ENCODE results near the gene TERB1. TPM values are rescaled to one million over a fixed set of nuclear protein-coding genes. Genes with fewer than 3 reads are reported as not detected.

Gene TERB1
- total and polyA plus RNA-seq, 2 of the 13 experiments (the other 11 are each of a cell fraction or from before 2014, with no cell fraction given), result not detected

- peak; percentile 64 for TF ChIP-seq CTCF (CRISPR knock-in tag; IDR thresholded peaks at IDR 0.05)
- no peak for TF ChIP-seq ZNF441 (CRISPR knock-in tag; IDR thresholded peaks at IDR 0.05; ENCODE audit: borderline replicate concordance)
- TF ChIP-seq SMC3 (IDR thresholded peaks at IDR 0.05; ENCODE audit: low read length), result peak; percentile 32; the same call in 1 of the 2 replicates
- TF ChIP-seq ZNF781 (CRISPR knock-in tag; IDR thresholded peaks at IDR 0.05; ENCODE audit: borderline replicate concordance, not compliant biosample characterization), result no peak
- TF ChIP-seq THAP8 (CRISPR knock-in tag; IDR thresholded peaks at IDR 0.05; ENCODE audit: borderline replicate concordance), result no peak
- peak; percentile 89; the same call in 1 of the 2 replicates for TF ChIP-seq ZNF335 (CRISPR knock-in tag; IDR thresholded peaks at IDR 0.05)
- peak in 1 of 2 experiments; percentile 45; a peak in 1 of 4 replicates for TF ChIP-seq HMGXB4 (CRISPR knock-in tag; IDR thresholded peaks at IDR 0.05; ENCODE audit: borderline replicate concordance in 1 of 2, low read depth in 1 of 2)
Observed at GRCh38 chr16:66728117-66728787, 73.1 kb downstream of the TERB1 start (continued).
